HG02678 (cell line): Measurements from ENCODE around the gene ANKRD24.
"Not testable (repeated sequence)": the region's sequence is repeated elsewhere in the genome, so short reads cannot be mapped to it uniquely, and the experiment has no call there.

Experiments
- ATAC-seq: cut with Tn5 transposase; IDR thresholded peaks from one replicate; pipeline ENCODE4 v1.9.1; 2021; ENCODE audit warnings: mild to moderate bottlenecking, moderate library complexity; ENCODE audit not compliant: unreplicated experiment

The ANKRD24 gene

DNA sequence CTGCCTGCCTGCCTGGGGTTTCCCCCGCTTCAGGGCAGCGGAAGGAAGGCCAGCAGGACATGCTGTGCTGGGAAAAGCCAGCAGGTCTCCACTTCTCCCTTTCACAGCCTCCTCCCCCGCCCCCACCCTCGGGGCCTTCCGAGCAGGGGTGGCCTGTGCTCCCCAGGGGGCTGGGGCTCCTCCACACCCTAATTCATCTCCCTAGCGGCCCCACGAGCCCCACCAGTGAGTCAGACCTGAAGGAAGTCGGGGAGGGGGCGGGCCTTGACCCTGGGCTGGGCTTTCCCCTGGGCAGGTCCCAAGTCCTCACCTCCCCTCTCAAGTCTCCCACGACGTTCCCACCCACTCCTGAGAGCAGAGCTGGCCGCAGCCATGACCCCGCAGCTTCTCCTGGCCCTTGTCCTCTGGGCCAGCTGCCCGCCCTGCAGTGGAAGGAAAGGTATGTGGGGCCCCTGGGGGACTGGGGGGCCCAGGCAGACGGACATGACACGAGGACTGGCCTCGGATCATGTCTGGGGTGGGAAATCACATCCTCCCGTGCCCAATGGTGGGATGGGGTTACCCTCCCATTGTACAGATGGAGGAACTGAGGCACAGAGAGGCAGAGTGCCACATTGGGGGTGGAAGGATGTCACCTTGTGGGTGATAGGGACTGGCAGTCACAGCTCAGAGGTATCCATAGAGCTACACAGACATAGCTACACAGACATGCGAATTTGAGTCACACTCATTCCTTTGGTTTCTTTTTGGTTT lies 46.9 kb downstream of the ANKRD24 start, which contains the start of gene EBI3:
TSS of gene EBI3 (plus strand) at position 345 of the 753 bp plus-strand sequence. CDS start at position 373, 28 bp downstream.
- ATAC-seq, result peak; percentile 55

DNA sequence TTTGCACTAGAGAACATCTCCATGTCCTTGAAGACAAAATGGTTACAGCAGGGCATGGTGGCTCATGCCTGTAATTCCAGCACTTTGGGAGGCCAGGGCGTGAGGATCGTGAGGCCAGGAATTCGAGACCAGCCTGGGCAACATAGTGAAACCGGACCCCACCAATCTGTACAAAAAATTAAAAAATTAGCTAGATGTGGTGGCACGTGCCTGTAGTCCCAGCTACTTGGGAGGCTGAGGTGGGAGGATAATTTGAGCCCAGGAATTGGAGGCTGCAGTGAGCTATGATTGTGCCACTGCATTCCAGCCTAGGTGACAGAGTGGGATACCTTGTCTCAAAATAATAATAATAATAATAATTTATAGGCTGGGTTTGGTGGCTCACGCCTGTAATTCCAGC lies 47.7 kb downstream of the ANKRD24 start:
- not testable (repeated sequence) for ATAC-seq

DNA sequence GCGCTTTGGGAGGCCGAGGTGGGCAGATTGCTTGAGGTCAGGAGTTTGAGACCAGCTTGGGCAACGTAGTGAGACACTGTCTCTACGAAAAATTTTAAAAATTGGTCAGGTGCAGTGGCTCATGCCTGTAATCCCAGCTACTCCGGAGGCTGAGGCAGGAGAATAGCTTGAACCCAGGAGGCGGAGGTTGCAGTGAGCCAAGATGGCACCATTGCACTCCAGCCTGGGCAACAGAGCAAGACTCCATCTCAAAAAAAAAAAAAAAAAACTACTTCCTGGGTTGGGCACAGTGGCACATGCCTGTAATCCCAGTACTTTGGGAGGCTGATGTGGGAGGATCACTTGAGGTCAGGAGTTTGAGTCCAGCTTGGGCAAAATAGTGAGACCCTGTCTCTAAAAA lies 49.0 kb downstream of the ANKRD24 start:
- ATAC-seq, result not testable (repeated sequence)

DNA sequence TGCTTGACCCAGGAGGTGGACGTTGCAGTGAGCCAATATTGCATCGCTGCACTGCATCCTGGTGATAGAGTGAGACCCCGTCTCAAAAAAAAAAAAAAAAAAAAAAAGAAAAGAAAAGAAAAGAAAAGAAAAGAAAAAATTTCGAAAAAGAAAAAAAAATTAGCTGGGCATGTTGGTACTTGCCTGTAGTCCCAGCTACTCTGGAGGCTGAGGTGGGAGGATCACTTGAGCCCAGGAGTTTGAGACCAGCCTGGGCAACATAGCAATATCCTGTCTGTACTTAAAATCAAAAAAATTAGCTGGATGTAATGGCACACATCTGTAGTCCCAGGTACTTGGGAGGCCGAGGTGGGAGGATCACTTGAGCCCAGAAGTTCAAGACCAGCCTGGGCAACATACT lies 49.6 kb downstream of the ANKRD24 start:
- not testable (repeated sequence) for ATAC-seq

DNA sequence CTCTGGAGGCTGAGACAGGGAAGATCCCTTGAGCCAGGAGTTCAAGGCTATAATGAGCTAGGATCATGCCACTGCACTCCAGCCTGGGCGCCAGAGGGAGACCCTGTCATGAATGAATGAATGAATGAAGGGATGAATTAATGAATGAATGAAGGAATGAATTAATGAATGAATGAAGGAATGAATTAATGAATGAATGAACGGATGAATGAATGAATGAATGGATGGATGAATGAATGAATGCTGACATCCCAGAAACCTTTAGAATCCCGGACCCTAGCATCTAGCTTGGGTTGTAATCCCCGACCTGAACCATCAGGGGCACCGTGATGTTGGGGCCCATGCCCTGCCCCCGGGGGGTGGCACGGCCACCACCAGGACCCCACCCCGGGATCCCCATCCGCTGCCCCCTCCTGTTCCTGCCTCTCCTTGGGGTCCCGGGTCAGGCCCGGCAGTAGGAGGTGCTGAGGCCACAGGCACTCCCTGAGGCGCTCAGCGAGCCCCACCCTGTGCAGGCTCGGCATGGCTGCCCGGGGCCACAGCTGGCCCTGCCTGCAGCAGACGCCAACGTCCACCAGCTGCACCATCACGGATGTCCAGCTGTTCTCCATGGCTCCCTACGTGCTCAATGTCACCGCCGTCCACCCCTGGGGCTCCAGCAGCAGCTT lies 50.3 kb downstream of the ANKRD24 start:
- ATAC-seq, result no peak

DNA sequence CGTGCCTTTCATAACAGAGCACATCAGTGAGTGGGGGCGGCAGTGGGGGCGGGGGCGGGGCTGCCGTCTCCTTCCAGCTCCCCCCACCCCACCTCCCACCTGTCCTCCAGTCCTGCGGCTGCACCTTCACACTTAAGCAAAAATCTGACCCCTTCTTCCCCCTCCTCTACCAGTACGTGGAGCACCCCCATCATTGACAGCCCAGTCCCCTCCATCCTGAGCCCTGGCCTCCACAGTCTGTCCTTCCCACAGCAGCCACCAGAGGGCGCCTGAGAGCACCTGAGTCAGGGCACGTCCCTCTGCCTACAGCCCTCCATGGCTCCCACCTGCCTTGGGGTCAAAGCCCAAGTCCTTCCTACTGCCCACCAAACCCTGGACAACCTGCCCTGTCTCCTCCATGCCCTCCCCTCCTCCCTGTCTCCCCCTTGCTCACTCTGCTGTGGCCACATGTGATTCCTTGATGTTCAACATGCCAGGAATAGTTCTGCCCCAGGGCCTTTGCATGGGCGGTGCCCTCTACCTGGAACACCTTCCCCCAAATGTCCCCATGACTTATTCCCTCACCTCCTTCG lies 50.9 kb downstream of the ANKRD24 start:
- no peak for ATAC-seq

DNA sequence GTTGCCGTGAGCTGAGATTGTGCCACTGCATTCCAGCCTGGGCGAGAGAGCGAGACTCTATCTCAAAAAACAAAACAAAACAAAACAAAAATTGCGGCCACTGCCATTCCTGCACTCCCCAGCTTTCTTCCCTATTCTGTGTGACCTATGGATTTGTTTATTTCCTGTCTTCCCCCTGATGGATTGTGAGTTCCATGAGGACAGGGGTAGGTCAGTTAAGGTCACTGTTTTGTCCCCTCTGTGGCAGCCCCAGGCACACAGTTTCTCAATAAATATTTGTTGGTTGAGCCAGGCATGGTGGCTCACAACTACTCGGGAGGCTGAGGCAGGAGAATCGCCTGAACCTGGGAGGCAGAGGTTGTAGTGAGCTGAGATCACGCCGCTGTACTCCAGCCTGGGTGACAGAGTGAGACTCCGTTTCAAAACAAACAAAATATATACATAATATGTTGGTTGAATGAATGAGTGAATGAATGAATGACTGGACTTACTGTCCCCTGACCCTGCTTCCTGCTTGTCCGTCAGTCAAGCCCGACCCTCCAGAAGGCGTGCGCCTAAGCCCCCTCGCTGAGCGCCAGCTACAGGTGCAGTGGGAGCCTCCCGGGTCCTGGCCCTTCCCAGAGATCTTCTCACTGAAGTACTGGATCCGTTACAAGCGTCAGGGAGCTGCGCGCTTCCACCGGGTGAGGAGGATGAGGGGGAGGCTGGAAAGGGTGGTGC lies 51.8 kb downstream of the ANKRD24 start:
- no peak for ATAC-seq

DNA sequence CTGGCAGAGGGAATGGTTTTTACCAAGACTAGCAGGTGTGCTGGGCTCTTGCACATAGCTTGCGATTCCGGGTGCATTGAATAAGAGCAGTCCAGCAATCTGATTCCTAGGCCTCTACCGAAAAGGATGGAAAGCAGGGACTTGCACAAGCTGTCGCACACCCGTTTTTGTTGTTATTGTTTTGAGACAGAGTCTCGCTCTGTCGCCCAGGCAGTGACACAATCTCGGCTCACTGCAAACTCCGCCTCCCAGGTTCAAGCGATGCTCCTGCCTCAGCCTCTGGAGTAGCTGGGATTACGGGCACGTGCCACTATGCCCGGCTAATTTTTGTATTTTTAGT lies 52.3 kb downstream of the ANKRD24 start:
- ATAC-seq, result no peak

DNA sequence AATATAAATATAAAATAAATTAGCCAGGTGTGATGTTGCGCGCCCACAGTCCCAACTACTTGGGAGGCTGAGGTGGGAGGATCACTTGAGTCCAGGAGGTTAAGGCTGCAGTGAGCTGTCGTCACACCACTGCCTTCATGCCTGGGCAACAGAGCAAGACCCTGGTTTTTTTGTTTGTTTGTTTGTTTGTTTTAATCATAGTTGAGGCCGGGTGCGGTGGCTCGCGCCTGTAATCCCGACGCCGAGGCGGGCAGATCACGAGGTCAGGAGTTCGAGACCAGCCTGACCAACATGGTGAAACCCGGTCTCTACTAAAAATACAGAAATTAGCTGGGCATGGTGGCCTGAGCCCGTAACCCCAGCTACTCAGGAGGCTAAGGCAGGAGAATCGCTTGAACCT lies 55.0 kb downstream of the ANKRD24 start:
- ATAC-seq, result not testable (repeated sequence)

DNA sequence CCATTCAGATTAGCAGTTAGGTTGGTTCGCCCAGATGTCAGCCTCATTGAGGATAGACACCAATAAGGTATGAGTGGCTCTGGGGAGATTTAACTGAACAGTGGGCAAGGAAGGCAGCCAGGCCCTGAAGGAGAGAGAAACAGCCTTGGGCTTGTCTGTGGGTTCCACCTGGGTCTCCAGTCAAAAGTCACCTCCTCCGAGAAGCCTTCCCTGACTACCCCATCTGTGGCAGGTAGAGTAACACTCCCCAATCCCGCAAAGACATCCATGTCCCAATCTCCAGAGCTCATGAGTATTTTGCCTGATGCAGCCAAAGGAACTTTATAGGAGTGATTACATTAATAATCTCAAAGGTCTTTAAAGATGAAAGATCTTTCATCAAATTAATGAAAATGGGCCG lies 56.3 kb downstream of the ANKRD24 start:
- ATAC-seq, result no peak

DNA sequence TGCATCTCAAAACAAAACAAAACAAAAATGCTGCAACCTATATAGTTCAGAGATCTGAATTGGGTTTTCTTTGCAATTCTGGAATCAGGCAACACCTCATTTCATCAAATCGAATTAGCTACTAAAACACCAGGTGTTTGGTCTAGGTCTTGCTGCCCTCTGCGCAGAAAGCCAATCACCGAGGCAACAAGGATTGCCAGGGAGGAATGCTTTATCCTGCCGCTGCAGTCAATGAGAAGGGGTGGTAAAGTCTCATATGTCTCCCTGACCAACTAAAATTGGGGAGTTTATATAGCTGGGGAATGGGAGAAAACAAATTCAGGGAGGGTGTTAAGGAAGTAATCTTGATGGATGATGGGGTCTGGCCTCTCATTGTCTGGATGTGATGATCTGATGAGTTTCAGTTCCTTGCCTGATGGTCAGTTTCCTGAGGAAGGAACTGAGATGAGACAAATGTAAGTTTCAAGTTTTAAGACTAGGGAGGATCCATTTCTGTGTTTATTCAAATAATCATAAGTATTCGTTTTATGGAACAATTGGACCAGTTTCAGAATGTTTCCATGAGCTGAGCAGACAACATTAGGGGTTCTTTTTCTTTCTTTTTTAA lies 59.4 kb downstream of the ANKRD24 start:
- ATAC-seq, result no peak

DNA sequence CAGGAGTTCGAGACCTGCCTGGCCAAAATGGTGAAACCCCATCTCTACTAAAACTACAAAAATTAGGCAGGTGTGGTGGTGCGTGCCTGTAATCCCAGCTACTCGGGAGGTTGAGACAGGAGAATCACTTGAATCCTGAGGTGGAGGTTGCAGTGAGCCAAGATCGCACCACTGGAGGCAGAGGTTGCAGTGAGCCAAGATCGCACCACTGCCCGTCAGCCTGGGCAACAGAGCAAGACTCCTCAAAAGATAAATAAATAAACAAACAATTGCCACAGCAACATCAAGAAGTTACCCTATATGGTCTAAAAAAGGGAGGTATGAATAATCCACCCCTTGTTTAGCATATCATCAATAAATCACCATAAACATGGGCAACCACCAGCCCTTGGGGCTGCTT lies 63.4 kb downstream of the ANKRD24 start:
- not testable (repeated sequence) for ATAC-seq

DNA sequence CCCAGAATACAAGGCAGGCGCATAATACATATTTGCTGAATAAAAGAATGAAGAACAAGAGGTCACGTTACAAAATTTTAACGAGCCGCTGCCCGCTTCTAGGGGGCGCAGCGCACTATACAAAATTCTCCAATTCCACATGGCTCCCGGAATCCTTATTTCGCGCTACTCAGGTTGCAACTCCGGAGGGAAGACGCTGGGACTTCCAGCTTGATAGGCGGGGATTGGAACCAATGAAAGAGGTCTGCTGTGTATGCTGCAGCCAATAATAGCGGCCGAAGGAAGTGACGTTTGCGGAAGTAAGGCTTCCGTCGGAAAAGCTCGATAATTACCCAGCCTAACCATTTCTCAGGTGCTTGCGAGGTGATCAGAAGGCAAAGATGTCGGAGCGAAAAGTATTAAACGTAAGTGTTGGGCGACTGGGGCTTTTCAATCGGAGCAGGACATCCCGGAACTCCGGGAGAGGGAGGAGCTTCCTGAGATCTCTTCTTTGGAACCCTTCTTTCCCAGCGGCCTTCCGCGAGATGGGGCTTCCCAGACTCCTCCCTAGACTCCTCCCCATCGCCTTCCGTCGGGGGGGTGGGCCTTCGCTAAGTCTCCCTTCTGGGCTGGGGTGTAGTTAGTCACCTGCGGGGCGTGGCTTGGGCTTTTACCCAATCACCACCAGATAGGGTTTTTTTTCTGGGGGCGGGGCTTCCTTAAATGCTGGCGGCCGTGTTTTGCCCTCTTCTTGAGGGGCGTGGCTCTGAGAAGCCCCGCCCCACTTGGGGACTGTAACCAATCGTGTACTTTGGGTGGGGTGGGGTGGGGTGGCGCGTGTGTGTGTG lies 64.5 kb downstream of the ANKRD24 start, which contains the start of gene YJU2:
TSS of gene YJU2 (plus strand) at position 314 of the 827 bp plus-strand sequence. CDS start at position 381, 67 bp downstream.
- ATAC-seq, result peak; percentile 82

DNA sequence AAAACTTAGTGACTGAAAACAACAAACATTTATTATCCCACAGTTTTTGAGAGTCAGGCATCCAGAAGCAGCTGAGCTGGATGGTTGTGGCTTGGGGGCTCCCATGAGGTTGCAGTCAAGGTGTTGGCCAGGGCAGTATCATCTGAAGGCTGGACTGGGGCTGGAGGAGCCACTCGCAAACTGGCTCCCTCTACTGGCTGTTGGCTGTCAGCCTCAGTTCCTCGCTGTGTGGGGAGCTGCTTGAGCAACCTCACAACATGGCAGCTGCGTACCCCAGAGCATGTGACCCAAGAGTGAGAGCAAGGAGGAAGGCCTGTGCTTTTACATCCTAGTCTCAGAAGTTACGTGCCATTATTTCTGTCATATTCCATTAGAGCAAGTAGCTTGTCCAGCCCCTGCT lies 74.1 kb downstream of the ANKRD24 start:
- ATAC-seq, result no peak

DNA sequence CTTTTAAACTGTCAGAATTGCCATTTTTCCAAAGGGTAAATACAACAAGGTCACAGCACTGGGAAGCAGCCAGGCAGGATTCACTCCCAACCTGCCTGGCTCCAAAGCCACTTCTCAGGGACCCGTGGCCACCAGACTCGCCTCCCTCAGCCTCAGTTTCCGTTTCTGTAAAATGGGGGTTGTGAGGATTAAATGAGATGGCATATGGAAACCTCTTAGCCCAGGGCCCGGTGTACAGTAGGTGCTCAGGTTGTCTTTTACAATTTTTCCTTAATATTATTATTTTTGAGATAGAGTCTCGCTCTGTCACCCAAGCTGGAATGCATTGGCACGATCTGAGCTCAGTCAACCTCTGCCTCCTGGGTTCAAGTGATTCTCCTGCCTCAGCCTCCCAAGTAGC lies 74.5 kb downstream of the ANKRD24 start:
- ATAC-seq, result no peak

DNA sequence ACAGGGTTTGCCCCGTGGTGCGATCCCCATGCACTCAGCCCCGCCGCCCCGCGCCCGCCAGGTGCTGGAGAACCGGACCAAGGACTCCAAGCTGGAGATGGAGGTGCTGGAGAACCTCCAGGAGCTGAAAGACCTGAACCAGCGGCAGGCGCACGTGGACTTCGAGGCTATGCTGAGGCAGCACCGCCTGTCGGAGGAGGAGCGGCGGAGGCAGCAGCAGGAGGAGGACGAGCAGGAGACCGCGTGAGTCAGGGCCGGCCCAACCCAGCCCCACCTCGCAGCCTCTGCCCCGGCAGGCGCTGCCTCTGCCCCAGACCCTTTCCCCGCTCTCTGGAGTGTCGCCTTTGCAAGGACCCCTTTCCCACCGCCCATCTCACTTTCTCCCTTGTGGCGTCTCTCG lies 75.7 kb downstream of the ANKRD24 start:
- ATAC-seq, result no peak

DNA sequence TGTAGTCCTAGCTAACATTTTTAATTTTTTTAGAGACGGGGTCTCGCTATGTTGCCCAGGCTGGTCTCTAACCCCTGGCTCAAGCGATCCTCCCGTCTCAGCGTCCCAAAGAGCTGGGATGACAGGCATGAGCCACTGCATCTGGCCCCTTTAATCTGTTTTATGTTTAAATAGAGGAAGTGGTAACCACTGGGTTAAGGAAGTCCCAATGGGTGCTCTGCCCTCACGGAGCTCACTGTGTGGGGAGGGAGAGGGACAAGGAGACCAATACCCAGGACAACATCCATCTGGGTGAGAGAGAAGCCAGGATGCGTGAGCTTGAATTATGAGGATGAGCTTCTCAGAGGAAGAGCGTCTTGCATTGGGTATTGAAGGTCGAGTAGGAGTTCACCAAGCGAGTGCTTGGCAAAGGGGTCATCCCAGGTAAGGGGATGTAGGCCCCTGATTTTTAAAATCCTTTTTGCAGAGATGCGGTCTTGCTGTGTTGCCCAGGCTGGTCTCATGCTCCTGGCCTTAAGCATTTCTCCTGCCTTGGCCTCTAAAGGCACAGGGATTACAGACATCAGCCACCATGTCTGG lies 78.2 kb downstream of the ANKRD24 start:
- ATAC-seq, result no peak

DNA sequence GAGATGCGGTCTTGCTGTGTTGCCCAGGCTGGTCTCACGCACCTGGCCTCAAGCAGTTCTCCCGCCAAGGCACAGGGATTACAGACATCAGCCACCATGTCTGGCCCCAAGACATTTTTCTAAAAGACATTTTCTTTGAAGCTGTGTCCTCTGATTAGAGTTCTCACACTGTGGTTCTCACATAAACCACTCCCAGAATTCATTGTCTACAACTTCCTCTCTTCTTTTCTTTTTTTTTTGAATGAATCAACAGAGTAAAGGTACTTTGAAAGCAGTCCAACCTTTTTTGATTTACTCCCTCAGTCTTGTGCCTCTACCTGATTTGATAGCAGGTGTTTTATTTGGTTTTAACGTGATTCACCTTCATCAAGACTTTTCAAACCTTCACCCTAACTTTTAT lies 82.3 kb downstream of the ANKRD24 start:
- no peak for ATAC-seq

DNA sequence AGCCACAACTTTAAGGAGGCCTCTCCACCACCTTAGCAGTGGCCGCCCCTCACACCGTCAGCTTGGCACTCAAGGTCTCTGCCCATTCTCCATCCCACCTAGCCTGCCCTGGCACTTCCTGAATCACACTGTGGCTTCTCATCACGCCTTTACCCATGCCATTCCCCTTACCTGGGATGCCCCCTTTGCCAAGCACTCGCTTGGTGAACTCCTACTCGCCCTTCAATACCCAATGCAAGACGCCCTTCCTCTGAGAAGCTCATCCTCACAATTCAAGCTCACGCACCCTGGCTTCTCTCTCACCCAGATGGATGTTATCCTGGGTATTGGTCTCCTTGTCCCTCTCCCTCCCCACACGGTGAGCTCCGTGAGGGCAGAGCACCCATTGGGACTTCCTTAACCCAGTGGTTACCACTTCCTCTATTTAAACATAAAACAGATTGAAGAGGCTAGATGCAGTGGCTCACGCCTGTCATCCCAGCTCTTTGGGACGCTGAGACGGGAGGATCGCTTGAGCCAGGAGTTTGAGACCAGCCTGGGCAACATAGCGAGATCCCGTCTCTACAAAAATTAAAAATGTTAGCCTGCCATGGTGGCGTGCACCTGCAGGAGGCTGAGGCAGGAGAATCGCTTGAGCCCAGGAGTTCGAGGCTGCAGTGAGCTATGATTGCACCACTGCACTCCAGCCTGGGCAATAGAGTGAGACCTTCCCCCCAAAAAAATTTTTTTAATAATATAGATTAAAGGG lies 83.9 kb downstream of the ANKRD24 start:
- no peak for ATAC-seq
